Panc1 (cell line): Measurements from ENCODE around the gene RRH. TPM values are rescaled to one million over a fixed set of nuclear protein-coding genes. Genes with fewer than 3 reads are reported as not detected.

ENCODE experiments used
- ATAC-seq: fragments of 200-7000 bp; cut with Tn5 transposase; 2 replicates; pipeline ENCODE4 v1.9.1; 2020; ENCODE audit warnings: mild to moderate bottlenecking, moderate library complexity
- BruUV-seq: library from RNA; stranded (reverse); fragments of 400-500 nt; replicated peaks from 2 replicates; lab custom pipeline; 2021; lab: Mats Ljungman, UMichigan
- CTCF ChIA-PET: fragments of 300-600 bp; sonication (Branson Sonifier 250); formaldehyde crosslinking; loops from one replicate; lab custom pipeline; 2022; ENCODE audit warnings: antibody characterized with exemption; lab: Charles Lee
- POLR2A ChIA-PET: fragments of 300-600 bp; sonication (Branson Sonifier 250); formaldehyde crosslinking; loops from one replicate; lab custom pipeline; 2022; ENCODE audit warnings: antibody characterized with exemption; lab: Charles Lee
- DNase-seq: peaks from one replicate; pipeline ENCODE4 v3.0.0-alpha.2; 2010; ENCODE audit warnings: low read depth, low spot score
- H3K27ac ChIP-seq: 2 replicates; pipeline ENCODE4 v1.5.1; 2011; ENCODE audit warnings: mild to moderate bottlenecking, low read length, inconsistent platforms
- H3K27me3 ChIP-seq: fragments of 200-500 bp; sonication (Bioruptor generic); 2 replicates; pipeline ENCODE4 v1.6.0; 2014; ENCODE audit warnings: low read length, inconsistent platforms; ENCODE audit not compliant: control insufficient read depth, insufficient read depth
- H3K36me3 ChIP-seq: fragments of 200-500 bp; sonication (Bioruptor generic); 2 replicates; pipeline ENCODE4 v1.5.1; 2014; ENCODE audit warnings: inconsistent platforms, mild to moderate bottlenecking, low read length, moderate library complexity; ENCODE audit not compliant: control insufficient read depth, insufficient read depth
- H3K4me1 ChIP-seq: 2 replicates; pipeline ENCODE4 v1.5.1; 2011; ENCODE audit warnings: inconsistent platforms, mild to moderate bottlenecking, low read length, moderate library complexity; ENCODE audit not compliant: control insufficient read depth, insufficient read depth
- H3K4me3 ChIP-seq, 2 experiments: 2 replicates each; pipeline ENCODE4 v1.5.1; 2011 to 2012; ENCODE audit warnings: low read depth in 2 of 2, low read length in 2 of 2, mild to moderate bottlenecking in 2 of 2, inconsistent platforms in 1 of 2, moderate library complexity in 1 of 2
- H3K9me3 ChIP-seq: fragments of 200-500 bp; sonication (Bioruptor generic); 2 replicates; pipeline ENCODE4 v1.5.1; 2014; ENCODE audit warnings: low read depth, mild to moderate bottlenecking, inconsistent platforms, low read length, moderate library complexity; ENCODE audit not compliant: control insufficient read depth, insufficient read depth
- CTCF ChIP-seq: fragments of 450-650 bp; IDR thresholded peaks from 2 replicates; pipeline ENCODE4 v1.5.1; 2017; ENCODE audit warnings: mild to moderate bottlenecking
- POLR2AphosphoS5 ChIP-seq: IDR thresholded peaks from 2 replicates; pipeline ENCODE4 v1.6.1; 2012; ENCODE audit warnings: mild to moderate bottlenecking, low read depth, low read length, moderate library complexity
- REST ChIP-seq, 2 experiments: IDR thresholded peaks; 2 replicates each; pipeline ENCODE4 v1.6.1; 2011 to 2012; ENCODE audit warnings: low read depth in 2 of 2, control low read depth in 1 of 2, low read length in 1 of 2, mild to moderate bottlenecking in 1 of 2, moderate library complexity in 1 of 2; ENCODE audit not compliant: insufficient read depth in 1 of 2
- SIN3A ChIP-seq: IDR thresholded peaks from 2 replicates; pipeline ENCODE4 v1.6.1; 2012; ENCODE audit warnings: low read depth, mild to moderate bottlenecking, low read length, moderate library complexity, borderline replicate concordance; ENCODE audit not compliant: insufficient read depth
- TCF7L2 ChIP-seq: IDR thresholded peaks from 2 replicates; pipeline ENCODE4 v1.6.1; 2011; ENCODE audit warnings: mild to moderate bottlenecking, low read depth, low read length, inconsistent platforms
- in situ Hi-C: cut with HindIII; loops from 2 replicates; pipeline ENCODE4 v1.10.0; 2016; ENCODE audit warnings: low sequenced_read_pairs, low pct_unique_long_range_greater_than_20kb
- intact Hi-C: fragments of 100-400 bp; cut with micrococcal nuclease; formaldehyde crosslinking; loops from one replicate; pipeline ENCODE4 v1.10.0; 2022; ENCODE audit not compliant: unreplicated experiment
- total RNA-seq: library from RNA; stranded (reverse); gene quantifications from one replicate; pipeline ENCODE4 v1.2.1, GENCODE V29; 2021; ENCODE audit not compliant: unreplicated experiment

RRH gene
- total RNA-seq, 1 experiment from 2014 or later = 0.15 TPM

- no peak for DNase-seq
- POLR2A ChIA-PET = no interaction called here
- CTCF ChIA-PET = no interaction called here
Measured at GRCh38 chr4:109872950-109873656, 45.3 kb downstream of the RRH start.

More at GRCh38 chr4:109872950-109873656, 45.3 kb downstream of the RRH start:
- intact Hi-C loops = no loop called here
- BruUV-seq = no TSS peak
- Histone ChIP-seq H3K27me3 (no peaks in the 10 kb centered on the region), H3K27ac (no peak overlapping the region), H3K36me3 (no peaks in the 10 kb centered on the region), H3K4me1 (no peaks in the 10 kb centered on the region), H3K9me3 (no peaks in the 10 kb centered on the region), H3K4me3 (no peak overlapping the region)
- in situ Hi-C loops = no loop called here
- no peak for ATAC-seq
- TF ChIP-seq TCF7L2 = no peak
- no peak for TF ChIP-seq POLR2AphosphoS5
- TF ChIP-seq REST (IDR thresholded peaks at IDR 0.05; ENCODE audit: insufficient read depth in 1 of 2, low read depth in 2 of 2, low read length in 1 of 2) = no peak
- TF ChIP-seq SIN3A = no peak
- TF ChIP-seq CTCF = no peak
